Motor neuron (in vitro differentiated cells): Measurements from ENCODE around the gene GREM2. TPM values are rescaled to one million over a fixed set of nuclear protein-coding genes. Genes with fewer than 3 reads are reported as not detected.
A peak's percentile ranks its signal among the peaks of the same experiment; 100 is the strongest.

Source experiments
- ATAC-seq, 8 experiments: fragments of 200-7000 bp; cut with Tn5 transposase; replicated peaks in 6 of 8; 2 replicates each; pipeline ENCODE4 v1.8.0; 2021; ENCODE audit warnings: mild to moderate bottlenecking in 8 of 8, moderate library complexity in 8 of 8
- H3K27ac ChIP-seq, 2 donors: fragments of 250-450 bp; sonication (Bioruptor Pico); 2 replicates each; pipeline ENCODE4 v1.9.0; 2021; ENCODE audit warnings: antibody characterized with exemption in 2 of 2, mild to moderate bottlenecking in 2 of 2, moderate library complexity in 1 of 2
- H3K4me1 ChIP-seq, 2 donors: fragments of 250-450 bp; sonication (Bioruptor Pico); replicated peaks in 1 of 2; 2 replicates each; pipeline ENCODE4 v1.6.1; 2021; ENCODE audit warnings: antibody characterized with exemption in 2 of 2, mild to moderate bottlenecking in 2 of 2, moderate library complexity in 1 of 2
- H3K4me3 ChIP-seq, 5 donors: fragments of 250-450 bp; sonication (Bioruptor Pico); 2 replicates each; pipeline ENCODE4 v1.9.0; 2021; ENCODE audit warnings: antibody characterized with exemption in 5 of 5, mild to moderate bottlenecking in 5 of 5, moderate library complexity in 4 of 5
- WGBS, 10 experiments: fragments of 450-650 bp; shearing (Covaris generic); methylation state at CpG; one replicate each; pipeline ENCODE4 v1.0.0; 2022; 5-methylcytosine and 5-hydroxymethylcytosine counted together
- in situ Hi-C, 9 experiments: fragments of 400-800 bp; cut with MboI; loops; one replicate each; pipeline ENCODE4 v1.15.0; 2021; ENCODE audit warnings: low sequenced_read_pairs in 9 of 9, low pct_unique_long_range_greater_than_20kb in 2 of 9; ENCODE audit not compliant: unreplicated experiment in 9 of 9
- total RNA-seq, 8 experiments: library from RNA; unstranded; fragments of 300-600 nt; gene quantifications; 2 replicates each; pipeline versions ENCODE4 v1.2.3 to v1.2.4, GENCODE V29; 2022

Gene GREM2
- total RNA-seq, 8 experiments from 2014 or later = 0.10 to 13.9 (median 2.0) TPM; not detected in 1

GRCh38 chr1:240455228-240455821 lies 156.6 kb downstream of the GREM2 start:
- Histone ChIP-seq H3K27ac (no peak overlapping the region), H3K4me3 (no peak overlapping the region), H3K4me1 (no peaks in the 10 kb centered on the region)
- peak in 2 of 8 experiments; percentile 16 to 53 for ATAC-seq
- in situ Hi-C loops = loop anchor here in 1 of 9 experiments (25.0 kb wide), 2 partner anchors 132 to 232 kb away; no protein-coding TSS in a partner anchor
- 0 to 86% (median 49%) methylated on average over 1 to 7 of the region's 7 CpGs; no CpG with 5 or more reads in 2 of the 10 experiments for WGBS, 10 experiments

GRCh38 chr1:240445369-240445768 lies 166.6 kb downstream of the GREM2 start:
- ATAC-seq = no peak
- Histone ChIP-seq H3K4me3 (no peak overlapping the region), H3K27ac (no peak overlapping the region), H3K4me1 (no peaks in the 10 kb centered on the region)
- in situ Hi-C loops = no loop called here
- WGBS, 10 experiments = 33 to 100% (median 83%) methylated on average over 1 to 3 of the region's 3 CpGs; no CpG with 5 or more reads in 2 of the 10 experiments

GRCh38 chr1:240441669-240442068 lies 170.3 kb downstream of the GREM2 start:
- H3K4me1 ChIP-seq = no peaks in the 10 kb centered on the region
- no peak overlapping the region for H3K4me3 ChIP-seq
- in situ Hi-C loops = no loop called here
- WGBS, 10 experiments = 40 to 100% (median 96%) methylated on average over 1 of the region's 1 CpG; no CpG with 5 or more reads in 4 of the 10 experiments
- no peak for ATAC-seq
- H3K27ac ChIP-seq = no peak overlapping the region
